Gastrocnemius medialis (tissue), 4 donors: ENCODE data around the gene NOS1AP. TPM values are rescaled to one million over a fixed set of nuclear protein-coding genes. Genes with fewer than 3 reads are reported as not detected.

Experiments used
- ATAC-seq, 2 donors: fragments of 150-250 bp; one replicate each; pipeline ENCODE4 v1.9.1; 2016
- DNase-seq, 2 donors: peaks; one replicate each; pipeline ENCODE4 v3.0.0-alpha.2; 2019
- H3K27ac ChIP-seq, 4 donors: fragments of 200-600 bp; sonication (generic); 1 replicate in 1 of 4; 2 replicates in 3 of 4; pipeline ENCODE4 v1.5.1; 2016 to 2018; ENCODE audit warnings: mild to moderate bottlenecking in 2 of 4, moderate library complexity in 1 of 4
- H3K27me3 ChIP-seq, 3 donors: fragments of 200-600 bp; sonication (generic) in 2 of 3; 1 replicate in 1 of 3; 2 replicates in 2 of 3; pipeline versions ENCODE4 v1.5.1 to v1.6.0; 2016 to 2019; ENCODE audit warnings: mild to moderate bottlenecking in 1 of 3, moderate library complexity in 1 of 3
- H3K36me3 ChIP-seq, 2 donors: fragments of 200-600 bp; sonication (generic) in 1 of 2; one replicate each; pipeline ENCODE4 v1.5.1; 2017 to 2018
- H3K4me1 ChIP-seq, 2 donors: fragments of 200-600 bp; sonication (generic) in 1 of 2; one replicate each; pipeline ENCODE4 v1.5.1; 2016 to 2017; ENCODE audit warnings: mild to moderate bottlenecking in 2 of 2
- H3K4me3 ChIP-seq, 4 donors: fragments of 200-600 bp; sonication (generic) in 3 of 4; 1 replicate in 1 of 4; 2 replicates in 3 of 4; pipeline ENCODE4 v1.5.1; 2016 to 2019; ENCODE audit warnings: mild to moderate bottlenecking in 2 of 4
- H3K9me3 ChIP-seq, 3 donors: fragments of 200-600 bp; sonication (generic) in 2 of 3; 1 replicate in 1 of 3; 2 replicates in 2 of 3; pipeline ENCODE4 v1.5.1; 2016 to 2019
- POLR2A ChIP-seq, 2 donors: fragments of 450-650 bp; IDR thresholded peaks; one replicate each; pipeline ENCODE4 v1.6.1; 2017; ENCODE audit warnings: antibody characterized with exemption in 2 of 2, mild to moderate bottlenecking in 2 of 2, moderate library complexity in 2 of 2
- in situ Hi-C, 4 donors: fragments of 200-750 bp; cut with MboI; loops; one replicate each; pipeline versions ENCODE4 v1.15.0 to v1.8.0; 2017; ENCODE audit warnings: low sequenced_read_pairs in 4 of 4
- intact Hi-C: fragments of 100-400 bp; cut with DNase I; formaldehyde crosslinking; loops from one replicate; pipeline ENCODE4 v1.15.1; 2023; ENCODE audit warnings: low total_unique reads
- total RNA-seq, 4 donors: library from RNA; depleted of rRNA; stranded (reverse); fragments of >200 nt; gene quantifications; one replicate each; pipeline versions ENCODE4 v1.1.0 to v1.2.3, GENCODE V29; 2016
- TF ChIP-seq, protein P1 (sequence below), 5 experiments: fragments of 450-650 bp in 3 of 5; fragments of 200-600 bp in 2 of 5; sonication (generic) in 2 of 5; IDR thresholded peaks in 4 of 5; conservative IDR thresholded peaks in 1 of 5; 1 replicate in 4 of 5; 2 replicates in 1 of 5; pipeline ENCODE4 v1.5.1; 2016 to 2019; ENCODE audit warnings: antibody characterized with exemption in 5 of 5, mild to moderate bottlenecking in 3 of 5, moderate library complexity in 3 of 5

NOS1AP gene
- total RNA-seq, 4 donors from 2014 or later = 0.20 to 0.40 (median 0.25) TPM

DNA sequence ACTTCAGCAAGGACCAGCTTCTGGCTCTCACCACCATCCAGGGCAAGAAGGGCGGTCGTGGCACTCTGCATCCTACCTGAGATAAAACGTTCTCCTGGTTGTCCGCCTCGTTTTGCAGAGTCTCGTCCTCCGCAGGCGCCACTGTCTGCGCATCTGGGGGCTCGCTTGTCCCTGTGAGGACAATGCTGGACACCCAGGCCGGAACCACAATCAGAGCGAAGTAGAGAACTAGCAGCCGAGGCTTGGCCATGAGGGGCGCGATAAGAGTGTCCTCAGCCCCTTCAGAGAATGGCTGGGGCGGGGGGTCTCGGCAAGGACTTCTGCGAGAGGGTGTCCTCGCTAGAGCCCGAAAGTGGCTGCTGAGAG lies 46.3 kb upstream of the NOS1AP start:
- no peak for TF ChIP-seq POLR2A (IDR thresholded peaks at IDR 0.05)
- TF ChIP-seq, protein P1, sequence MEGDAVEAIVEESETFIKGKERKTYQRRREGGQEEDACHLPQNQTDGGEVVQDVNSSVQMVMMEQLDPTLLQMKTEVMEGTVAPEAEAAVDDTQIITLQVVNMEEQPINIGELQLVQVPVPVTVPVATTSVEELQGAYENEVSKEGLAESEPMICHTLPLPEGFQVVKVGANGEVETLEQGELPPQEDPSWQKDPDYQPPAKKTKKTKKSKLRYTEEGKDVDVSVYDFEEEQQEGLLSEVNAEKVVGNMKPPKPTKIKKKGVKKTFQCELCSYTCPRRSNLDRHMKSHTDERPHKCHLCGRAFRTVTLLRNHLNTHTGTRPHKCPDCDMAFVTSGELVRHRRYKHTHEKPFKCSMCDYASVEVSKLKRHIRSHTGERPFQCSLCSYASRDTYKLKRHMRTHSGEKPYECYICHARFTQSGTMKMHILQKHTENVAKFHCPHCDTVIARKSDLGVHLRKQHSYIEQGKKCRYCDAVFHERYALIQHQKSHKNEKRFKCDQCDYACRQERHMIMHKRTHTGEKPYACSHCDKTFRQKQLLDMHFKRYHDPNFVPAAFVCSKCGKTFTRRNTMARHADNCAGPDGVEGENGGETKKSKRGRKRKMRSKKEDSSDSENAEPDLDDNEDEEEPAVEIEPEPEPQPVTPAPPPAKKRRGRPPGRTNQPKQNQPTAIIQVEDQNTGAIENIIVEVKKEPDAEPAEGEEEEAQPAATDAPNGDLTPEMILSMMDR (IDR thresholded peaks at IDR 0.05 in 4 of 5, conservative IDR thresholded peaks at IDR 0.05 in 1 of 5) = no peak
- no peaks in the 10 kb centered on the region for H3K36me3 ChIP-seq
- no peaks in the 10 kb centered on the region for H3K9me3 ChIP-seq
- peak overlapping the region; percentile 59 to 67 (median 61) for H3K4me3 ChIP-seq
- peaks cover 29 to 59% (median 46%) of the 10 kb centered on the region in 3 donors for H3K27me3 ChIP-seq
- intact Hi-C loops (loop anchor here (5.0 to 10.0 kb wide), 2 partner anchors 51 to 158 kb away; no protein-coding TSS in a partner anchor), in situ Hi-C loops (no loop called here)
- DNase-seq (no peak), ATAC-seq (no peak)
- H3K27ac ChIP-seq = peak overlapping the region; percentile 11 to 57 (median 48)
- peaks cover 15 to 21% of the 10 kb centered on the region in 2 donors for H3K4me1 ChIP-seq

DNA sequence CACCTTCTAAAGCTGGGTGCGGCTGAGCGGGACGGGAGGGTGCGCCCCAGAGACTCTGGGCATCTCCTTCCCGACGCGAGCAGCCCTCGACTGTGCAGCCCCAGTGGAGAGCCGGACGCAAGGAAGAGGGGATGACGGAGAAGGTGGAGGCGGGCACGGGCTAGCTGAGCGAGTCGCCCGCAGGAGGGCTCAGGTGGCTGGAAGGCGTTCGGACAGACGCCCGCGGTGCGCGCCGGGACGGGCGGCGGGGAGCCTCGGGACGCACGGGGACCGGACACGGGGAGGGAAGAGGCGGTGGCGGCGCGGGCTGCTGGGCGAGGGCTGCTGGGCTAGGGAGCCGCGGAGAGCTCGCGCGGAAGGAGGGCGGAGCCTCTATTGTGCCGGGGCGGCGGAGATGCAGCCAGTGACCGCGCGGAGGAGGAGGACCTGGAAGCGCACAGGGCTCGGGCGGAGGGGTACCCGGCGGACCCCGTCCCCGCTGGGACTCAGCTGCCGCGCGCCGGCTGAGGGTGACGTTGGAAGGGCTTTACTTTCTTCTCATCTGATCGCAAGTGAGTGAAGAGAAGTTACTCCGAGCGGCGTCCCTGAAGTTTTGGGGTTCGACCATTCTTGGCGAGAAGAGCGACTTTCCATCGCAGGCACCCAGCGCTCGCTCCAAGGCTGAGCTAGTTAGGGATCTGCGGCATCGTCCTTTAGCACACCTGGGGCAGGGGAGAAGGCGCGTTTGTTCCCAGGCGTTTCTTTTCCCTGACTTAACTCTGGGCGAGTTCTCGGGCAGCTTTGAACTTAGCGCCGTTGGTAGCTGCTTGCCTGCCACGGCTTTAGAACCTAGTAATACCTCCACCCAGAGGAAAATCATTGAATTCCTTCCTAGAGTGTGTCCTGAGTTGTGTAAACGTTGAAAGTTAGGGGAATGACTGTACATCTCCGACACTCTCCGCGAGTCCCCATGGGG lies 45.7 kb upstream of the NOS1AP start, which contains the start of gene OLFML2B:
Gene OLFML2B, minus strand, starts transcription at position 323 of the 955 bp plus-strand sequence. CDS start 439 bp downstream, outside the sequence.
- H3K4me1 ChIP-seq = peaks cover 15 to 21% of the 10 kb centered on the region in 2 donors
- intact Hi-C loops = loop anchor here (5.0 to 10.0 kb wide), 2 partner anchors 52 to 159 kb away; no protein-coding TSS in a partner anchor
- TF ChIP-seq POLR2A (IDR thresholded peaks at IDR 0.05) = peak in 1 of 2 donors; percentile 35
- TF ChIP-seq, protein P1 (IDR thresholded peaks at IDR 0.05 in 4 of 5, conservative IDR thresholded peaks at IDR 0.05 in 1 of 5) = no peak

DNA sequence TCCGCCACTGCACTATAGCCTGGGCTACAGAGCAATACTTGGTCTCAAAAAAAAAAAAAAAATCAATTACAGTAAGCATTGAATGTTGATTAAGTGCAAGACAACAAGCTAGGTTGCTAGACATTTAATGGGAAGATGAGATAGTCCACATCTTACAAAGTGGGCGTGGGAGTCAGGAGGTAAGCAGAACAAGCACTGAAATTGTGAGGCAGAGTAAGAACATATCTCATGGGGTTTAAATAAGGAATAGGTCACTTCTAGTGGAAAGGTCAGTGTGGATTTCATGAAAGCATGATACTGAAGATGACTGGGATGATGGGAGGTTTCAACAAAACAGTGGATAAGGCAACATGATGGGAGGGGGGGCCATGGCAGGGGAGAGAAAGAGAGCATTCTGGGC lies 44.0 kb upstream of the NOS1AP start:
- no peak for TF ChIP-seq POLR2A (IDR thresholded peaks at IDR 0.05)
- TF ChIP-seq, protein P1 (IDR thresholded peaks at IDR 0.05 in 4 of 5, conservative IDR thresholded peaks at IDR 0.05 in 1 of 5) = no peak
- in situ Hi-C loops (loop anchor here in 1 of 4 donors (25.0 kb wide), 1 partner anchor 163 kb away; no protein-coding TSS in a partner anchor), intact Hi-C loops (loop anchor here (10.0 kb wide), 1 partner anchor 161 kb away; no protein-coding TSS in a partner anchor)
- ATAC-seq (no peak), DNase-seq (no peak)
- H3K4me1 ChIP-seq = peaks cover 15 to 21% of the 10 kb centered on the region in 2 donors
- H3K27ac ChIP-seq = no peak overlapping the region
- H3K27me3 ChIP-seq = peaks cover 29 to 51% (median 40%) of the 10 kb centered on the region in 3 donors
- H3K9me3 ChIP-seq = no peaks in the 10 kb centered on the region
- H3K36me3 ChIP-seq = no peaks in the 10 kb centered on the region
- no peak overlapping the region for H3K4me3 ChIP-seq

More for the DNA sequence above, 45.7 kb upstream of the NOS1AP start, which contains the start of gene OLFML2B:
- DNase-seq (peak; percentile 33 to 37), ATAC-seq (peak; percentile 58 to 61)
- in situ Hi-C loops = no loop called here
- peak within 1 kb of the TSS; percentile 59 to 67 (median 61) for H3K4me3 ChIP-seq
- H3K27me3 ChIP-seq = peaks cover 29 to 59% (median 46%) of the 10 kb centered on the region in 3 donors
- no peaks in the 10 kb centered on the region for H3K9me3 ChIP-seq
- peak within 1 kb of the TSS; percentile 11 to 57 (median 48) for H3K27ac ChIP-seq
- no peaks in the 10 kb centered on the region for H3K36me3 ChIP-seq

DNA sequence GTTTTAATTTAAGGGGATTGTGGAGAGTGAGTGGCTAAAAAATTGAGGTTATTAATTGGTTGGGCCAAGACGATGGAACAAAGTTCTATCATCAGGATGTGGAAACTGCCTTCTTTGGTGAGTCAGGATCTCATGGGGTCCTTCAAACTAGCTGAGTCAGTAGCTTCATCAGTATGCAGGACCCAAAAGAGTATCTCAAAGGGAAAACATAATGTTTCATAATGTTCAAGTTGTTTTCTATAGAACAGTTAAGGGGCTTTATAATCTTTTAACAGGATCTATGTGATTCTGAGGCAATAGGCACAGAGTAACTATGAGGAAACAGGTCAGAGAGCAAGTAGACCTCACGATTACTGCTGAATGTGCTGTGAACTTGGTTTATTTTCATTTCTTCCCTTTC lies 42.6 kb upstream of the NOS1AP start:
- in situ Hi-C loops (loop anchor here in 1 of 4 donors (25.0 kb wide), 1 partner anchor 165 kb away; no protein-coding TSS in a partner anchor), intact Hi-C loops (loop anchor here (10.0 kb wide), 1 partner anchor 162 kb away; no protein-coding TSS in a partner anchor)
- Histone ChIP-seq H3K27ac (no peak overlapping the region), H3K36me3 (no peaks in the 10 kb centered on the region), H3K9me3 (no peaks in the 10 kb centered on the region), H3K27me3 (peaks cover 29 to 46% (median 35%) of the 10 kb centered on the region in 3 donors), H3K4me3 (no peak overlapping the region), H3K4me1 (peaks cover 12 to 15% of the 10 kb centered on the region in 2 donors)
- ATAC-seq = no peak
- TF ChIP-seq, protein P1 (IDR thresholded peaks at IDR 0.05 in 4 of 5, conservative IDR thresholded peaks at IDR 0.05 in 1 of 5) = no peak
- no peak for TF ChIP-seq POLR2A (IDR thresholded peaks at IDR 0.05)
- no peak for DNase-seq
